Panc1 (cell line): ENCODE results near the gene ZNF608. TPM values are rescaled to one million over a fixed set of nuclear protein-coding genes. Genes with fewer than 3 reads are reported as not detected.

Experiments used
- ATAC-seq: fragments of 200-7000 bp; cut with Tn5 transposase; 2 replicates; pipeline ENCODE4 v1.9.1; 2020; ENCODE audit warnings: mild to moderate bottlenecking, moderate library complexity
- BruUV-seq: library from RNA; stranded (reverse); fragments of 400-500 nt; replicated peaks from 2 replicates; lab custom pipeline; 2021; lab: Mats Ljungman, UMichigan
- CTCF ChIA-PET: fragments of 300-600 bp; sonication (Branson Sonifier 250); formaldehyde crosslinking; loops from one replicate; lab custom pipeline; 2022; ENCODE audit warnings: antibody characterized with exemption; lab: Charles Lee
- POLR2A ChIA-PET: fragments of 300-600 bp; sonication (Branson Sonifier 250); formaldehyde crosslinking; loops from one replicate; lab custom pipeline; 2022; ENCODE audit warnings: antibody characterized with exemption; lab: Charles Lee
- DNase-seq: peaks from one replicate; pipeline ENCODE4 v3.0.0-alpha.2; 2010; ENCODE audit warnings: low read depth, low spot score
- H3K27ac ChIP-seq: 2 replicates; pipeline ENCODE4 v1.5.1; 2011; ENCODE audit warnings: mild to moderate bottlenecking, low read length, inconsistent platforms
- H3K27me3 ChIP-seq: fragments of 200-500 bp; sonication (Bioruptor generic); 2 replicates; pipeline ENCODE4 v1.6.0; 2014; ENCODE audit warnings: low read length, inconsistent platforms; ENCODE audit not compliant: control insufficient read depth, insufficient read depth
- H3K36me3 ChIP-seq: fragments of 200-500 bp; sonication (Bioruptor generic); 2 replicates; pipeline ENCODE4 v1.5.1; 2014; ENCODE audit warnings: inconsistent platforms, mild to moderate bottlenecking, low read length, moderate library complexity; ENCODE audit not compliant: control insufficient read depth, insufficient read depth
- H3K4me1 ChIP-seq: 2 replicates; pipeline ENCODE4 v1.5.1; 2011; ENCODE audit warnings: inconsistent platforms, mild to moderate bottlenecking, low read length, moderate library complexity; ENCODE audit not compliant: control insufficient read depth, insufficient read depth
- H3K4me3 ChIP-seq, 2 experiments: 2 replicates each; pipeline ENCODE4 v1.5.1; 2011 to 2012; ENCODE audit warnings: low read depth in 2 of 2, low read length in 2 of 2, mild to moderate bottlenecking in 2 of 2, inconsistent platforms in 1 of 2, moderate library complexity in 1 of 2
- H3K9me3 ChIP-seq: fragments of 200-500 bp; sonication (Bioruptor generic); 2 replicates; pipeline ENCODE4 v1.5.1; 2014; ENCODE audit warnings: low read depth, mild to moderate bottlenecking, inconsistent platforms, low read length, moderate library complexity; ENCODE audit not compliant: control insufficient read depth, insufficient read depth
- CTCF ChIP-seq: fragments of 450-650 bp; IDR thresholded peaks from 2 replicates; pipeline ENCODE4 v1.5.1; 2017; ENCODE audit warnings: mild to moderate bottlenecking
- POLR2AphosphoS5 ChIP-seq: IDR thresholded peaks from 2 replicates; pipeline ENCODE4 v1.6.1; 2012; ENCODE audit warnings: mild to moderate bottlenecking, low read depth, low read length, moderate library complexity
- SIN3A ChIP-seq: IDR thresholded peaks from 2 replicates; pipeline ENCODE4 v1.6.1; 2012; ENCODE audit warnings: low read depth, mild to moderate bottlenecking, low read length, moderate library complexity, borderline replicate concordance; ENCODE audit not compliant: insufficient read depth
- TCF7L2 ChIP-seq: IDR thresholded peaks from 2 replicates; pipeline ENCODE4 v1.6.1; 2011; ENCODE audit warnings: mild to moderate bottlenecking, low read depth, low read length, inconsistent platforms
- in situ Hi-C: cut with HindIII; loops from 2 replicates; pipeline ENCODE4 v1.10.0; 2016; ENCODE audit warnings: low sequenced_read_pairs, low pct_unique_long_range_greater_than_20kb
- intact Hi-C: fragments of 100-400 bp; cut with micrococcal nuclease; formaldehyde crosslinking; loops from one replicate; pipeline ENCODE4 v1.10.0; 2022; ENCODE audit not compliant: unreplicated experiment
- total RNA-seq: library from RNA; stranded (reverse); gene quantifications from one replicate; pipeline ENCODE4 v1.2.1, GENCODE V29; 2021; ENCODE audit not compliant: unreplicated experiment
- TF ChIP-seq, protein P1 (sequence below), 2 experiments: IDR thresholded peaks; 2 replicates each; pipeline ENCODE4 v1.6.1; 2011 to 2012; ENCODE audit warnings: low read depth in 2 of 2, control low read depth in 1 of 2, low read length in 1 of 2, mild to moderate bottlenecking in 1 of 2, moderate library complexity in 1 of 2; ENCODE audit not compliant: insufficient read depth in 1 of 2

The ZNF608 gene
- total RNA-seq, 1 experiment from 2014 or later: 37.5 TPM

DNA sequence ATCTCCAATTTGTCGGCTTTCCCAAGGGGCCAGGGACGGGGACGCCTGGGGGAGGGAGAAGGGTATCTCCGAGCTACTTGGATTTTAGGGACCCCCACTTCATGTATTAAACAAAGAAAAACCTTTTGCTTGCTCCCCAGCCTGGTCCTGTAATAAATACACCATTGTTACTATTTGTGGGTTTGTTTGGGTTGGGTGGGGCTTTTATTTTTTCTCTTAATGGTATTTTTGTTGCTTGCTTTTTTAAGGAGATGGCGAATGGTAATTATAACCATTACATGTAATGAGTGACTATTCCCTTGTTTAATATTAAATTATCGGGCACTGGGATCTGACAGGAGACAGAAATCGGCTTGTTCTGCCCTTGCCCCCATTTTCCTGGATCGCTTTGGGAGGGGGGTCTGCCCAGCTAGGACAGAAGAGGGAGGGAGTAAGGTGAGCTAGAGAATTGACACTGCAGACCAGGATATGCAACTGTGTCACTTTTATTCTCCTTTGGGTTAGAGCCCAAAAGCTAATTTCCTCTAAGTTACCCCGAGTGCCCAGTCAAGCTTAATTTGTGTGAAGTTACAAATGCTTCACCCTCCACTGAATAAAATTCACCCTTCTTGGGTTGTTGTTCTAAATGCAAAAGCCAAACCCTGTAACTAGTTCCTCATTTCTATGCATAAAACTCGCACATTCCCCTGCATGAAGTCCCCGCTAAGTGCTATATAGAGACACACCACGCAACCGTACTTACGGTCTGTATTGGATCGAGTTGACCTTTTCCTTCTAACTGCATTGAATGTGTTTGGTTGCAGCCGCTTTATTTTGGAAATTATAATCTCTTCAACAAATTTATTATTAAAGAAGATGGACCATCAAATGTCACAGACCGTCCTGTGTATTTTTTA, 1.6 kb upstream of the ZNF608 start:
- no peaks in the 10 kb centered on the region for H3K9me3 ChIP-seq
- TF ChIP-seq POLR2AphosphoS5 (no peak), CTCF (no peak), TCF7L2 (no peak), SIN3A (no peak)
- TF ChIP-seq, protein P1, sequence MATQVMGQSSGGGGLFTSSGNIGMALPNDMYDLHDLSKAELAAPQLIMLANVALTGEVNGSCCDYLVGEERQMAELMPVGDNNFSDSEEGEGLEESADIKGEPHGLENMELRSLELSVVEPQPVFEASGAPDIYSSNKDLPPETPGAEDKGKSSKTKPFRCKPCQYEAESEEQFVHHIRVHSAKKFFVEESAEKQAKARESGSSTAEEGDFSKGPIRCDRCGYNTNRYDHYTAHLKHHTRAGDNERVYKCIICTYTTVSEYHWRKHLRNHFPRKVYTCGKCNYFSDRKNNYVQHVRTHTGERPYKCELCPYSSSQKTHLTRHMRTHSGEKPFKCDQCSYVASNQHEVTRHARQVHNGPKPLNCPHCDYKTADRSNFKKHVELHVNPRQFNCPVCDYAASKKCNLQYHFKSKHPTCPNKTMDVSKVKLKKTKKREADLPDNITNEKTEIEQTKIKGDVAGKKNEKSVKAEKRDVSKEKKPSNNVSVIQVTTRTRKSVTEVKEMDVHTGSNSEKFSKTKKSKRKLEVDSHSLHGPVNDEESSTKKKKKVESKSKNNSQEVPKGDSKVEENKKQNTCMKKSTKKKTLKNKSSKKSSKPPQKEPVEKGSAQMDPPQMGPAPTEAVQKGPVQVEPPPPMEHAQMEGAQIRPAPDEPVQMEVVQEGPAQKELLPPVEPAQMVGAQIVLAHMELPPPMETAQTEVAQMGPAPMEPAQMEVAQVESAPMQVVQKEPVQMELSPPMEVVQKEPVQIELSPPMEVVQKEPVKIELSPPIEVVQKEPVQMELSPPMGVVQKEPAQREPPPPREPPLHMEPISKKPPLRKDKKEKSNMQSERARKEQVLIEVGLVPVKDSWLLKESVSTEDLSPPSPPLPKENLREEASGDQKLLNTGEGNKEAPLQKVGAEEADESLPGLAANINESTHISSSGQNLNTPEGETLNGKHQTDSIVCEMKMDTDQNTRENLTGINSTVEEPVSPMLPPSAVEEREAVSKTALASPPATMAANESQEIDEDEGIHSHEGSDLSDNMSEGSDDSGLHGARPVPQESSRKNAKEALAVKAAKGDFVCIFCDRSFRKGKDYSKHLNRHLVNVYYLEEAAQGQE (IDR thresholded peaks at IDR 0.05; ENCODE audit: insufficient read depth in 1 of 2, low read depth in 2 of 2, low read length in 1 of 2): no peak
- H3K27ac ChIP-seq: peak overlapping the region; percentile 100
- intact Hi-C loops (loop anchor here (5.0 to 10.0 kb wide), 3 partner anchors 664 to 797 kb away; no protein-coding TSS in a partner anchor), in situ Hi-C loops (no loop called here)
- peaks cover 22% of the 10 kb centered on the region for H3K4me1 ChIP-seq
- H3K27me3 ChIP-seq: no peaks in the 10 kb centered on the region
- ChIA-PET POLR2A (interaction anchor here (0.6 to 1.0 kb wide), 21 partner anchors 9 to 668 kb away, joined by 3 to 20 read pairs (median 4); no protein-coding TSS in a partner anchor), CTCF (interaction anchor here (0.5 to 0.7 kb wide), 4 partner anchors 15 to 493 kb away, joined by 3 to 26 read pairs (median 8); no protein-coding TSS in a partner anchor)
- peaks cover 3% of the 10 kb centered on the region; the same call in 1 of the 2 replicates for H3K36me3 ChIP-seq
- ATAC-seq: peak; percentile 43
- TSS peak; percentile 27 for BruUV-seq
- no peak for DNase-seq
- H3K4me3 ChIP-seq: peak overlapping the region; percentile 79 to 82

- intact Hi-C loops: loop anchor here (5.0 to 10.0 kb wide), 3 partner anchors 665 to 798 kb away; no protein-coding TSS in a partner anchor
- in situ Hi-C loops: no loop called here
- ATAC-seq: no peak
- Histone ChIP-seq H3K36me3 (peaks cover 3% of the 10 kb centered on the region; the same call in 1 of the 2 replicates), H3K9me3 (no peaks in the 10 kb centered on the region), H3K4me3 (peak overlapping the region; percentile 79 to 82), H3K4me1 (peaks cover 20% of the 10 kb centered on the region), H3K27ac (peak overlapping the region; percentile 100), H3K27me3 (no peaks in the 10 kb centered on the region)
- 0 out of 2 replicates have a peak, but pooled peaks have one; percentile 1 for TF ChIP-seq SIN3A
- TF ChIP-seq CTCF: no peak
- TF ChIP-seq POLR2AphosphoS5: peak; percentile 62; the same call in 1 of the 2 replicates
- no TSS peak for BruUV-seq
- POLR2A ChIA-PET: interaction anchor here (0.6 to 0.9 kb wide), 9 partner anchors 48 to 1424 kb away, joined by 3 to 8 read pairs (median 4); no protein-coding TSS in a partner anchor
- no peak for DNase-seq
- CTCF ChIA-PET: interaction anchor here (0.7 kb wide), 1 partner anchor 18 kb away, joined by 4 read pairs; no protein-coding TSS in a partner anchor
These were observed 714 bp upstream of the ZNF608 start for GRCh38 chr5:124746916-124747790.
